ENCODE data around the gene GMIP.
A peak's percentile ranks its signal among the peaks of the same experiment; 100 is the strongest.
"Not testable (repeated sequence)": the region's sequence is repeated elsewhere in the genome, so short reads cannot be mapped to it uniquely, and the experiment has no call there.

Gene GMIP

GRCh38 chr19:19610376-19611202, 32.9 kb downstream of the GMIP start:
- Histone ChIP-seq H3K14ac (ENCODE audit: low read length in 2 of 2) (no peak overlapping the region), H2AFZ (ENCODE audit: low read depth, low read length) (no peak overlapping the region), H3K9ac (ENCODE audit: low read length) (no peak overlapping the region), H2AK5ac (ENCODE audit: low read length, severe bottlenecking) (no peak overlapping the region), H4K91ac (ENCODE audit: low read length) (no peak overlapping the region), H3K4ac (ENCODE audit: low read depth in 1 of 2, low read length in 2 of 2) (no peak overlapping the region), H3K4me1 (ENCODE audit: control insufficient read depth, insufficient read depth, low read depth, low read length) (peaks cover 5% of the 10 kb centered on the region), H3K23ac (ENCODE audit: low read length in 2 of 2) (no peak overlapping the region), H3K18ac (ENCODE audit: low read depth in 1 of 2, low read length in 2 of 2) (no peak overlapping the region), H2BK120ac (ENCODE audit: low read depth, low read length) (no peak overlapping the region), H2BK12ac (ENCODE audit: low read length in 2 of 2) (no peak overlapping the region), H3K4me2 (ENCODE audit: low read length, poor library complexity, severe bottlenecking) (no peak overlapping the region), H3K36me3 (ENCODE audit: control insufficient read depth in 1 of 2, insufficient read depth in 2 of 2, low read depth in 1 of 2, low read length in 2 of 2) (no peaks in the 10 kb centered on the region), H2BK15ac (ENCODE audit: low read depth, poor library complexity, severe bottlenecking) (no peak overlapping the region), H2BK5ac (ENCODE audit: low read depth, low read length, poor library complexity, severe bottlenecking) (no peak overlapping the region), H3K27me3 (ENCODE audit: control insufficient read depth in 1 of 2, insufficient read depth in 1 of 2, low read length in 2 of 2) (no peaks in the 10 kb centered on the region), H3K79me1 (replicated peaks; ENCODE audit: low read length, poor library complexity, severe bottlenecking) (no peaks in the 10 kb centered on the region), H3K27ac (ENCODE audit: low read length, poor library complexity, severe bottlenecking) (no peak overlapping the region), H4K8ac (ENCODE audit: low read length) (no peak overlapping the region), H3K4me3 (ENCODE audit: insufficient read depth in 1 of 2, low read depth in 1 of 2, low read length in 2 of 2) (no peak overlapping the region), H3K9me3 (ENCODE audit: control insufficient read depth, low read length) (no peaks in the 10 kb centered on the region)
- WGBS: 95% methylated on average over 8 of the region's 10 CpGs
- no peak for DNase-seq

- H3K4me2 ChIP-seq (ENCODE audit: low read length, poor library complexity, severe bottlenecking); H2BK120ac ChIP-seq (ENCODE audit: low read depth, low read length); H3K23ac ChIP-seq (ENCODE audit: low read length in 2 of 2); H2BK5ac ChIP-seq (ENCODE audit: low read depth, low read length, poor library complexity, severe bottlenecking); H3K79me1 ChIP-seq (replicated peaks; ENCODE audit: low read length, poor library complexity, severe bottlenecking); H3K4ac ChIP-seq (ENCODE audit: low read depth in 1 of 2, low read length in 2 of 2); H4K8ac ChIP-seq (ENCODE audit: low read length); H2BK12ac ChIP-seq (ENCODE audit: low read length in 2 of 2); DNase-seq; H4K91ac ChIP-seq (ENCODE audit: low read length); H3K9ac ChIP-seq (ENCODE audit: low read length); H3K4me3 ChIP-seq (ENCODE audit: insufficient read depth in 1 of 2, low read depth in 1 of 2, low read length in 2 of 2); H2AFZ ChIP-seq (ENCODE audit: low read depth, low read length); H3K9me3 ChIP-seq (ENCODE audit: control insufficient read depth, low read length); H3K27me3 ChIP-seq (ENCODE audit: control insufficient read depth in 1 of 2, insufficient read depth in 1 of 2, low read length in 2 of 2); H3K36me3 ChIP-seq (ENCODE audit: control insufficient read depth in 1 of 2, insufficient read depth in 2 of 2, low read depth in 1 of 2, low read length in 2 of 2); H2BK15ac ChIP-seq (ENCODE audit: low read depth, poor library complexity, severe bottlenecking); H3K18ac ChIP-seq (ENCODE audit: low read depth in 1 of 2, low read length in 2 of 2); H2AK5ac ChIP-seq (ENCODE audit: low read length, severe bottlenecking); H3K27ac ChIP-seq (ENCODE audit: low read length, poor library complexity, severe bottlenecking); H3K14ac ChIP-seq (ENCODE audit: low read length in 2 of 2); H3K4me1 ChIP-seq (ENCODE audit: control insufficient read depth, insufficient read depth, low read depth, low read length): not testable (repeated sequence)
- 92% methylated on average over 8 of the region's 8 CpGs for WGBS
These were observed 36.8 kb downstream of the GMIP start for GRCh38 chr19:19606686-19607085.

GRCh38 chr19:19606021-19606420, 37.4 kb downstream of the GMIP start:
- Histone ChIP-seq H2BK12ac (ENCODE audit: low read length in 2 of 2) (no peak overlapping the region), H3K79me1 (replicated peaks; ENCODE audit: low read length, poor library complexity, severe bottlenecking) (no peaks in the 10 kb centered on the region), H4K8ac (ENCODE audit: low read length) (no peak overlapping the region), H2BK15ac (ENCODE audit: low read depth, poor library complexity, severe bottlenecking) (no peak overlapping the region), H3K4me3 (ENCODE audit: insufficient read depth in 1 of 2, low read depth in 1 of 2, low read length in 2 of 2) (no peak overlapping the region), H3K4me1 (ENCODE audit: control insufficient read depth, insufficient read depth, low read depth, low read length) (peaks cover 3% of the 10 kb centered on the region), H2BK5ac (ENCODE audit: low read depth, low read length, poor library complexity, severe bottlenecking) (no peak overlapping the region), H2AFZ (ENCODE audit: low read depth, low read length) (peak overlapping the region; percentile 57), H4K91ac (ENCODE audit: low read length) (no peak overlapping the region), H3K36me3 (ENCODE audit: control insufficient read depth in 1 of 2, insufficient read depth in 2 of 2, low read depth in 1 of 2, low read length in 2 of 2) (no peaks in the 10 kb centered on the region), H3K27ac (ENCODE audit: low read length, poor library complexity, severe bottlenecking) (no peak overlapping the region), H3K27me3 (ENCODE audit: control insufficient read depth in 1 of 2, insufficient read depth in 1 of 2, low read length in 2 of 2) (no peaks in the 10 kb centered on the region), H2AK5ac (ENCODE audit: low read length, severe bottlenecking) (no peak overlapping the region), H3K4ac (ENCODE audit: low read depth in 1 of 2, low read length in 2 of 2) (no peak overlapping the region), H3K9me3 (ENCODE audit: control insufficient read depth, low read length) (no peaks in the 10 kb centered on the region), H3K9ac (ENCODE audit: low read length) (no peak overlapping the region), H3K18ac (ENCODE audit: low read depth in 1 of 2, low read length in 2 of 2) (no peak overlapping the region), H3K14ac (ENCODE audit: low read length in 2 of 2) (no peak overlapping the region), H2BK120ac (ENCODE audit: low read depth, low read length) (no peak overlapping the region), H3K23ac (ENCODE audit: low read length in 2 of 2) (peak overlapping the region in 1 of 2 experiments; percentile 9), H3K4me2 (ENCODE audit: low read length, poor library complexity, severe bottlenecking) (no peak overlapping the region)
- DNase-seq: no peak
- WGBS: 90% methylated on average over 1 of the region's 1 CpG

DNA sequence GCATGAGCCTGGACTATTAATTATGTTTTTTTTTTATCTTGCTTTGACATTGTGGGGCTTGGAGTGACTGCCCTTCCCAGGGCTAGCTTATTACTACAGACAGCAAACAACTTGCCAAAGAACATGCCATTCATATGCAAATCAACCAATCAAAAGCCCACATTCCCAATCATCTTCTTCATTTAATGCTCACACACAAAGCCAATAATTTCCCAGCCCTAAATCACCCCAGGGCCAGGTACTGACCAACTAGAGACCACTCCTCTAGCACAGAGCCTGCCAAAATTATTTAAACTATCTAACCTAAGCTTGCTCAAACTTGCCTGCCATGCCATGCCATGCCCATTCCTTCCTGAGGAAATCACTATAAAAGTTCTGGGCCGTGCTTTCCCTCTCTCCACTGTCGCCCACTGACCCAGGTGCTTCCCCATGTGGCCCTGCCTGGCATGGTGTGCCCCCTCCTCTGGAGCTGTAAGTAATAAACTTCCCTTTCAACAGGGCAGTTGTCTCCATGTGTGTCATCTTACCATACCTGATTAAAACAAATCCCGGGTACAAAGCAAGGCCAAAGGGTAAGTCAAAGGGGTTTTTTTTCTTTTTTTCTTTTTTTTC, 40.6 kb downstream of the GMIP start:
- Histone ChIP-seq H3K79me1 (replicated peaks; ENCODE audit: low read length, poor library complexity, severe bottlenecking) (no peaks in the 10 kb centered on the region), H3K4me1 (ENCODE audit: control insufficient read depth, insufficient read depth, low read depth, low read length) (no peaks in the 10 kb centered on the region), H2AK5ac (ENCODE audit: low read length, severe bottlenecking) (no peak overlapping the region), H2BK15ac (ENCODE audit: low read depth, poor library complexity, severe bottlenecking) (no peak overlapping the region), H4K91ac (ENCODE audit: low read length) (no peak overlapping the region), H2AFZ (ENCODE audit: low read depth, low read length) (no peak overlapping the region), H4K8ac (ENCODE audit: low read length) (no peak overlapping the region), H3K27ac (ENCODE audit: low read length, poor library complexity, severe bottlenecking) (no peak overlapping the region), H3K9me3 (ENCODE audit: control insufficient read depth, low read length) (no peaks in the 10 kb centered on the region), H3K4me3 (ENCODE audit: insufficient read depth in 1 of 2, low read depth in 1 of 2, low read length in 2 of 2) (no peak overlapping the region), H2BK120ac (ENCODE audit: low read depth, low read length) (no peak overlapping the region), H3K9ac (ENCODE audit: low read length) (no peak overlapping the region), H2BK5ac (ENCODE audit: low read depth, low read length, poor library complexity, severe bottlenecking) (no peak overlapping the region), H3K23ac (ENCODE audit: low read length in 2 of 2) (no peak overlapping the region), H3K27me3 (ENCODE audit: control insufficient read depth in 1 of 2, insufficient read depth in 1 of 2, low read length in 2 of 2) (no peaks in the 10 kb centered on the region), H2BK12ac (ENCODE audit: low read length in 2 of 2) (no peak overlapping the region), H3K4me2 (ENCODE audit: low read length, poor library complexity, severe bottlenecking) (no peak overlapping the region), H3K4ac (ENCODE audit: low read depth in 1 of 2, low read length in 2 of 2) (no peak overlapping the region), H3K18ac (ENCODE audit: low read depth in 1 of 2, low read length in 2 of 2) (no peak overlapping the region), H3K36me3 (ENCODE audit: control insufficient read depth in 1 of 2, insufficient read depth in 2 of 2, low read depth in 1 of 2, low read length in 2 of 2) (no peaks in the 10 kb centered on the region), H3K14ac (ENCODE audit: low read length in 2 of 2) (no peak overlapping the region)
- DNase-seq: no peak
- 69% methylated on average over 2 of the region's 3 CpGs for WGBS
